HepG2 (cell line): Measurements from ENCODE around the gene SPAAR. TPM values are rescaled to one million over a fixed set of nuclear protein-coding genes. Genes with fewer than 3 reads are reported as not detected.
A peak's percentile ranks its signal among the peaks of the same experiment; 100 is the strongest.

Experiments
- ATM ChIP-seq: fragments of 450-650 bp; IDR thresholded peaks from 2 replicates; pipeline ENCODE4 v1.7.1; 2017; ENCODE audit warnings: mild to moderate bottlenecking, borderline replicate concordance
- CREB1 ChIP-seq, 2 experiments: fragments of 450-650 bp in 1 of 2; IDR thresholded peaks; 2 replicates each; pipeline ENCODE4 v1.6.1; 2016 to 2017; ENCODE audit warnings: control low read depth in 1 of 2, mild to moderate bottlenecking in 1 of 2, missing compliant biosample characterization in 1 of 2, missing genetic modification characterization in 1 of 2
- NBN ChIP-seq: fragments of 450-650 bp; conservative IDR thresholded peaks from 2 replicates; pipeline ENCODE4 v1.6.1; 2017
- NFYC ChIP-seq: IDR thresholded peaks from 2 replicates; pipeline ENCODE4 v1.6.1; 2016; ENCODE audit warnings: missing genetic modification reagents, missing compliant biosample characterization
- NONO ChIP-seq, 2 experiments: fragments of 450-650 bp in 1 of 2; sonication (generic) in 1 of 2; formaldehyde crosslinking in 1 of 2; IDR thresholded peaks in 1 of 2; conservative IDR thresholded peaks in 1 of 2; 2 replicates each; pipeline versions ENCODE4 v1.6.1 to v1.8.0; 2017 to 2022; ENCODE audit warnings: mild to moderate bottlenecking in 1 of 2, missing genetic modification reagents in 1 of 2, moderate library complexity in 1 of 2
- RARG ChIP-seq: sonication (generic); formaldehyde crosslinking; IDR thresholded peaks from 2 replicates; pipeline ENCODE4 v1.4.0; 2020; ENCODE audit warnings: low read depth, mild to moderate bottlenecking, missing genetic modification reagents
- SP2 ChIP-seq: sonication (generic); formaldehyde crosslinking; IDR thresholded peaks from 2 replicates; pipeline ENCODE4 v1.5.1; 2020; ENCODE audit warnings: mild to moderate bottlenecking, missing genetic modification reagents
- SP5 ChIP-seq: IDR thresholded peaks from 2 replicates; pipeline ENCODE4 v1.6.1; 2016; ENCODE audit warnings: low read depth, borderline replicate concordance
- TAF1 ChIP-seq: sonication (generic); formaldehyde crosslinking; IDR thresholded peaks from 2 replicates; pipeline ENCODE4 v1.4.0; 2020; ENCODE audit warnings: missing genetic modification reagents
- TBP ChIP-seq: sonication (generic); formaldehyde crosslinking; IDR thresholded peaks from 2 replicates; pipeline ENCODE4 v1.5.0; 2020; ENCODE audit warnings: missing genetic modification reagents
- WIZ ChIP-seq: sonication (generic); formaldehyde crosslinking; IDR thresholded peaks from 2 replicates; pipeline ENCODE4 v1.5.1; 2020; ENCODE audit warnings: mild to moderate bottlenecking, missing genetic modification reagents
- ZFP90 ChIP-seq: sonication (generic); formaldehyde crosslinking; IDR thresholded peaks from 2 replicates; pipeline ENCODE4 v1.8.0; 2022; ENCODE audit warnings: missing genetic modification reagents, mild to moderate bottlenecking, inconsistent platforms, borderline replicate concordance
- ZKSCAN5 ChIP-seq: sonication (generic); formaldehyde crosslinking; IDR thresholded peaks from 2 replicates; pipeline ENCODE4 v1.5.1; 2020; ENCODE audit warnings: mild to moderate bottlenecking, missing genetic modification reagents
- ZNF256 ChIP-seq: sonication (generic); formaldehyde crosslinking; conservative IDR thresholded peaks from 2 replicates; pipeline ENCODE4 v1.4.0; 2020; ENCODE audit warnings: missing genetic modification reagents
- ZNF33B ChIP-seq: sonication (generic); formaldehyde crosslinking; IDR thresholded peaks from 2 replicates; pipeline ENCODE4 v1.5.1; 2020; ENCODE audit warnings: mild to moderate bottlenecking, missing genetic modification reagents
- ZNF34 ChIP-seq: sonication (generic); formaldehyde crosslinking; IDR thresholded peaks from 2 replicates; pipeline ENCODE4 v1.4.0; 2020; ENCODE audit warnings: mild to moderate bottlenecking, missing genetic modification reagents, borderline replicate concordance
- ZNF552 ChIP-seq: sonication (generic); formaldehyde crosslinking; IDR thresholded peaks from 2 replicates; pipeline ENCODE4 v1.9.0; 2022; ENCODE audit warnings: missing genetic modification reagents, mild to moderate bottlenecking, borderline replicate concordance
- polyA plus RNA-seq, 8 experiments: library from polyadenylated mRNA; depleted of rRNA in 3 of 8; stranded (reverse) in 7 of 8; unstranded in 1 of 8; fragments of >200 nt; fragmentation: Illumina TruSeq in 4 of 8; extraction: Trizol in 4 of 8; gene quantifications; 2 replicates each; pipeline versions ENCODE4 v1.2.1 to v1.2.3, GENCODE V29; 2011 to 2016; ENCODE audit warnings: low read depth in 4 of 8, missing spikeins in 1 of 8, mixed read lengths in 1 of 8; ENCODE audit not compliant: insufficient read depth in 1 of 8
- total RNA-seq, 5 experiments: library from RNA; depleted of rRNA; stranded (reverse); fragments of >200 nt; fragmentation: Illumina TruSeq; extraction: Trizol; gene quantifications; 2 replicates each; pipeline ENCODE4 v1.2.3, GENCODE V29; 2016; ENCODE audit warnings: low read depth in 1 of 5
- TF ChIP-seq, protein P1 (sequence below): sonication (generic); formaldehyde crosslinking; IDR thresholded peaks from 2 replicates; pipeline ENCODE4 v1.4.0; 2020; ENCODE audit warnings: mild to moderate bottlenecking, missing genetic modification reagents
- TF ChIP-seq, protein P2 (sequence below): sonication (generic); formaldehyde crosslinking; IDR thresholded peaks from 2 replicates; pipeline ENCODE4 v1.5.1; 2020; ENCODE audit warnings: mild to moderate bottlenecking, missing genetic modification reagents, moderate library complexity
- TF ChIP-seq, protein P3 (sequence below): sonication (generic); formaldehyde crosslinking; IDR thresholded peaks from 2 replicates; pipeline ENCODE4 v1.5.1; 2020; ENCODE audit warnings: mild to moderate bottlenecking, missing genetic modification reagents, borderline replicate concordance
- TF ChIP-seq, protein P4 (sequence below): IDR thresholded peaks from 2 replicates; pipeline ENCODE4 v1.6.1; 2016; ENCODE audit warnings: low read depth, borderline replicate concordance

The SPAAR gene
- total and polyA plus RNA-seq, 2 of the 13 experiments (the other 11 are each of a cell fraction or from before 2014, with no cell fraction given): 0.07 TPM; not detected in 1

DNA sequence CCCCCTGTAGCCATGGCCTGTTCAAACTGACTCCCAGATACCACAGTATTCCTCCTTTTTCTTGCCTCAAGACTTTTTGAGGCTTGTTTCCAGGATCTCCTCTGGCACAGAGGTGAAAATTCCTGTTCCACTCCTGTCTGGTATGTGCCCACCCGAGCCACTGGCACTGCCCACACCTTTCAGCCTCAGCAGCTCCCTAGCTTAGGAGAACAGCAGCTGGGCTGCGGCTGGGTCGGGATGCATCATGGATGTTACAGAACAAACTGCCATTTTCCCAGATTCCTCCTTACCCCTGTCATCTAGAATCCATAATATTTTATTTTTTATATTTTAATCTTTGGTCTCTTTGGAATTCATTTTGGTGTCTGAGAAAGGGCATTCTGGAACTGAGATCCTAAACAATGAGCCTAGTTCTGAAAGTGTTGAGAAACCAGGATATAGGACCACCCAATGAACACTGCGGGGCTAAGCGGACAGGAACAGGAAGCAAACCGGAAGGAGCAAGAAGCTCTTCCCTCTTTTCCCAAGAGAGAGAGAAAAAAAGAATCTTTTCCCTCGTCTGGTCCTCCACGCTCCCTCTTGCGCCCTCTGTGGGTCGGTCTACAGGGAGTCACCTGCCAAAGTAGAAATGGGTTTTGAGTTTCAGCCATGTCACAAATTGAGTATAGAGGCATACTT, 36.2 kb downstream of the SPAAR start (continued):
- TF ChIP-seq, protein P1, sequence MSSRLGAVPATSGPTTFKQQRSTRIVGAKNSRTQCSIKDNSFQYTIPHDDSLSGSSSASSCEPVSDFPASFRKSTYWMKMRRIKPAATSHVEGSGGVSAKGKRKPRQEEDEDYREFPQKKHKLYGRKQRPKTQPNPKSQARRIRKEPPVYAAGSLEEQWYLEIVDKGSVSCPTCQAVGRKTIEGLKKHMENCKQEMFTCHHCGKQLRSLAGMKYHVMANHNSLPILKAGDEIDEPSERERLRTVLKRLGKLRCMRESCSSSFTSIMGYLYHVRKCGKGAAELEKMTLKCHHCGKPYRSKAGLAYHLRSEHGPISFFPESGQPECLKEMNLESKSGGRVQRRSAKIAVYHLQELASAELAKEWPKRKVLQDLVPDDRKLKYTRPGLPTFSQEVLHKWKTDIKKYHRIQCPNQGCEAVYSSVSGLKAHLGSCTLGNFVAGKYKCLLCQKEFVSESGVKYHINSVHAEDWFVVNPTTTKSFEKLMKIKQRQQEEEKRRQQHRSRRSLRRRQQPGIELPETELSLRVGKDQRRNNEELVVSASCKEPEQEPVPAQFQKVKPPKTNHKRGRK: no peak
- TF ChIP-seq ZNF34 (CRISPR knock-in tag) (no peak), RARG (CRISPR knock-in tag) (no peak), SP2 (no peak), ZNF33B (CRISPR knock-in tag) (no peak), ZNF552 (CRISPR knock-in tag) (no peak), ATM (no peak), SP5 (no peak), ZNF256 (no peak), TAF1 (no peak), NONO (IDR thresholded peaks at IDR 0.05) (no peak), NONO (CRISPR knock-in tag; conservative IDR thresholded peaks at IDR 0.05) (no peak), CREB1 (IDR thresholded peaks at IDR 0.05) (no peak), CREB1 (CRISPR knock-in tag; IDR thresholded peaks at IDR 0.05) (no peak), NFYC (CRISPR knock-in tag) (no peak), ZKSCAN5 (CRISPR knock-in tag) (no peak), NBN (no peak), TBP (no peak), WIZ (no peak), ZFP90 (CRISPR knock-in tag) (no peak)
- TF ChIP-seq, protein P2, sequence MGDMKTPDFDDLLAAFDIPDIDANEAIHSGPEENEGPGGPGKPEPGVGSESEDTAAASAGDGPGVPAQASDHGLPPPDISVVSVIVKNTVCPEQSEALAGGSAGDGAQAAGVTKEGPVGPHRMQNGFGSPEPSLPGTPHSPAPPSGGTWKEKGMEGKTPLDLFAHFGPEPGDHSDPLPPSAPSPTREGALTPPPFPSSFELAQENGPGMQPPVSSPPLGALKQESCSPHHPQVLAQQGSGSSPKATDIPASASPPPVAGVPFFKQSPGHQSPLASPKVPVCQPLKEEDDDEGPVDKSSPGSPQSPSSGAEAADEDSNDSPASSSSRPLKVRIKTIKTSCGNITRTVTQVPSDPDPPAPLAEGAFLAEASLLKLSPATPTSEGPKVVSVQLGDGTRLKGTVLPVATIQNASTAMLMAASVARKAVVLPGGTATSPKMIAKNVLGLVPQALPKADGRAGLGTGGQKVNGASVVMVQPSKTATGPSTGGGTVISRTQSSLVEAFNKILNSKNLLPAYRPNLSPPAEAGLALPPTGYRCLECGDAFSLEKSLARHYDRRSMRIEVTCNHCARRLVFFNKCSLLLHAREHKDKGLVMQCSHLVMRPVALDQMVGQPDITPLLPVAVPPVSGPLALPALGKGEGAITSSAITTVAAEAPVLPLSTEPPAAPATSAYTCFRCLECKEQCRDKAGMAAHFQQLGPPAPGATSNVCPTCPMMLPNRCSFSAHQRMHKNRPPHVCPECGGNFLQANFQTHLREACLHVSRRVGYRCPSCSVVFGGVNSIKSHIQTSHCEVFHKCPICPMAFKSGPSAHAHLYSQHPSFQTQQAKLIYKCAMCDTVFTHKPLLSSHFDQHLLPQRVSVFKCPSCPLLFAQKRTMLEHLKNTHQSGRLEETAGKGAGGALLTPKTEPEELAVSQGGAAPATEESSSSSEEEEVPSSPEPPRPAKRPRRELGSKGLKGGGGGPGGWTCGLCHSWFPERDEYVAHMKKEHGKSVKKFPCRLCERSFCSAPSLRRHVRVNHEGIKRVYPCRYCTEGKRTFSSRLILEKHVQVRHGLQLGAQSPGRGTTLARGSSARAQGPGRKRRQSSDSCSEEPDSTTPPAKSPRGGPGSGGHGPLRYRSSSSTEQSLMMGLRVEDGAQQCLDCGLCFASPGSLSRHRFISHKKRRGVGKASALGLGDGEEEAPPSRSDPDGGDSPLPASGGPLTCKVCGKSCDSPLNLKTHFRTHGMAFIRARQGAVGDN: no peak
- TF ChIP-seq, protein P3, sequence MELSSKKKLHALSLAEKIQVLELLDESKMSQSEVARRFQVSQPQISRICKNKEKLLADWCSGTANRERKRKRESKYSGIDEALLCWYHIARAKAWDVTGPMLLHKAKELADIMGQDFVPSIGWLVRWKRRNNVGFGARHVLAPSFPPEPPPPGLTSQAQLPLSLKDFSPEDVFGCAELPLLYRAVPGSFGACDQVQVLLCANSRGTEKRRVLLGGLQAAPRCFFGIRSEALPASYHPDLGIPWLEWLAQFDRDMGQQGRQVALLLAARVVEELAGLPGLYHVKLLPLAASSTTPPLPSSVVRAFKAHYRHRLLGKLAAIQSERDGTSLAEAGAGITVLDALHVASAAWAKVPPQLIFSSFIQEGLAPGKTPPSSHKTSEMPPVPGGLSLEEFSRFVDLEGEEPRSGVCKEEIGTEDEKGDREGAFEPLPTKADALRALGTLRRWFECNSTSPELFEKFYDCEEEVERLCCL (CRISPR knock-in tag): no peak
- TF ChIP-seq, protein P4, sequence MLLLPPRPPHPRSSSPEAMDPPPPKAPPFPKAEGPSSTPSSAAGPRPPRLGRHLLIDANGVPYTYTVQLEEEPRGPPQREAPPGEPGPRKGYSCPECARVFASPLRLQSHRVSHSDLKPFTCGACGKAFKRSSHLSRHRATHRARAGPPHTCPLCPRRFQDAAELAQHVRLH (CRISPR knock-in tag): peak; percentile 42; the same call in 1 of the 2 replicates
